HT-29 (cell line): Measurements from ENCODE around the gene CDC7. TPM values are rescaled to one million over a fixed set of nuclear protein-coding genes. Genes with fewer than 3 reads are reported as not detected.

Experiments
- total RNA-seq: library from RNA; depleted of rRNA; stranded (reverse); fragments of >200 nt; shearing (Covaris generic); gene quantifications from 2 replicates; pipeline ENCODE4 v1.2.3, GENCODE V29; 2014; rRNA removed

The CDC7 gene
- total RNA-seq, 1 experiment from 2014 or later: 6.6 TPM

Other genes starting within 250 kb of the CDC7 start
- not detected in 2 replicates for gene HFM1, start 96.0 kb upstream of the CDC7 start, total RNA-seq